ENCODE results near the gene SERINC5.
"Not testable (repeated sequence)": the region's sequence is repeated elsewhere in the genome, so short reads cannot be mapped to it uniquely, and the experiment has no call there.

SERINC5 gene

DNA sequence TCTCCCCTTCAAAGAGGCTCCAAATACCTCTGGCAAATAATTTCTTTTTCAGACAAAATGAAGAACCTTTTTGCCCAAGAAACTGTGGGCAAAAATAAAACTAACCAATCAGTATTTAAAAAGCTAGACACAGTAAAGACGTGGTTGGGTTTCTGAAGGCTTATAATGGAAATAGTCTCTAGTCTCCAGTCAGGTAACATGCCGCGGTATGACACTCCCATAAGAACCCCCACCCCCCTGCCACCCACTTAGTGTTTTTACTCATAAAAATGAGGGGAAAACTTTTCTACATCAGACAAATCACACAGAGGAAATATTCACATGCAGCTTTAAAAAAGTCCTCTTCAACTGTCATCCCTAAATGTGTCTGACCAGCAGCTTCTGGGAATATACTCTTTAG lies 115.4 kb downstream of the SERINC5 start:
- peak in 1 of 2 donors; percentile 40 for DNase-seq (ENCODE audit: low read depth in 1 of 2, low spot score in 1 of 2)

DNA sequence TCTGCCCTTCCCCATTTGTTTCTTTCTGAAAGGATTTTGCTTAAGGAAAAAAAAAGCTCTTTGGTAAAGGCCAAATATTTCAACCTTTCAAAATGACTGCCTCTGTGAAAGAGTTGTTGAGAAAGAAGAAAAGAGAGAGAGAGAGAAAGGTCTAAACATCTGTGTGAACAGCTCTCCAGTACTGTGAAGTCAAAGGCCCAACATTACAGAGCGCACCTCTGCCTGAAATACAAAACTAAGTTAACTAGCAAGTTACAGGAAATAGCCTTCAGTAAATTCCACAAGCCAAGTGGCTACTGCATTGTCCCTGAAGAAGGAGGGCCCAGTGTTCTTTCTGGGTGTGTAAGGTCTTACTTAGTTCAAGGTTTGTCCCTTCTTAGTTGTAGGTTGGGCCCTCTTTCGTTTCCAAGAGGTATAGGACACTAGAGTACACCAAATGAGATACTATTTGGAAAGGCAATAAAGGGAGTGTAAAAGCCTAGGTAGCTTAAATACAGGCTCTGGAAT lies 116.3 kb downstream of the SERINC5 start:
- no peak for DNase-seq (ENCODE audit: low read depth in 1 of 2, low spot score in 1 of 2)

DNA sequence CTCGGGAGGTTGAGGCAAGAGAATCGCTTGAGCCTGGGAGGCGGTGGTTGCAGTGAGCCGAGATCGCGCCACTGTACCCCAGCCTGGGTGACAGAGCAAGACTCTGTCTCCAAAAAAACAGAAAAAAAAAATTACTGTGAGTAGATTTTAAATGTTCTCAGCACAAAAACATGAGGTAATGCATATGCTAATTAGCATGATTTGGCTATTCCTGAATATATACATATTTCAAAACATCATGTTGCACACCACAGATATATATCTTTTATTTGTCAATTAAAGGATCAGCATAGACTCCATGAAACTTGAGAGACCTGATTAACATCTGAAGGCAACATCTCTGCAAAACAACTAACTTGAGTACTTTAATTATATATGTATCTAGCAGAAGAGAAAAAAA lies 117.4 kb downstream of the SERINC5 start:
- DNase-seq (ENCODE audit: low read depth in 1 of 2, low spot score in 1 of 2) = no peak

DNA sequence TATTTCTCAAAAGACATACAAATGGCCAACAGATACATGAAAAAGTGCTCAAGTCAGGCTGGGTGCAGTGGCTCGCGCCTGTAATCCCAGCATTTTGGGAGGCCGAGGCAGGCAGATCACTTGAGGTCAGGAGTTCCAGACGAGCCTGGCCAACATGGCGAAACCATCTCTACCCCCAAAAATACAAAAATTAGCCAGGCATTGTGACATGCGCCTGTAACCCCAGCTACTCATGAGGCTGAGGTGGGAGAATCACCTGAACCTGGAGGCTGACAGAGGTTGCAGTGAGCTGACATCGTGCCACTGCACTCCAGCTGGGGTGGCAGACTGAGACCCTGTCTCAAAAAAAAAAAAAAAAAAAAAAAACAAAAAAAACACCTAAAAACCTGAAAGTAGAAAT lies 119.0 kb downstream of the SERINC5 start:
- not testable (repeated sequence) for DNase-seq (ENCODE audit: low read depth in 1 of 2, low spot score in 1 of 2)

DNA sequence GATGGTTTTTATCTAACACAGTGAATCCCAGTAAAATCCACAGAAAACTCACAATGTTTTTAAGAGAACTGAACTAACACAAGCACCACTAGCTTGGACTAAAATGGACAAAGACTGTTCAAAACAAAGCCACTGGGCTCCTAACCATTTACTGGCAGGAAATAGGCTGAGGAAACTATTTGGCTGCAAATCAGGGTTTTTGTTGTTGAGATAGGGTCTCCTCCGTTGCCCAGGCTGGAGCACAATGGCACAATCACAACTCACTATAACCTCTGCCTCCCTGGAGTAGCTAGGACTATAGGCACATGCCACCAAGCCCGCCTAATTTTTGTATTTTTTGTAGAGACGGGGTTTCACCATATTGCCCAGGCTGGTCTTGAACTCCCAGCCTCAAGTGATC lies 121.0 kb downstream of the SERINC5 start:
- no peak for DNase-seq (ENCODE audit: low read depth in 1 of 2, low spot score in 1 of 2)

DNA sequence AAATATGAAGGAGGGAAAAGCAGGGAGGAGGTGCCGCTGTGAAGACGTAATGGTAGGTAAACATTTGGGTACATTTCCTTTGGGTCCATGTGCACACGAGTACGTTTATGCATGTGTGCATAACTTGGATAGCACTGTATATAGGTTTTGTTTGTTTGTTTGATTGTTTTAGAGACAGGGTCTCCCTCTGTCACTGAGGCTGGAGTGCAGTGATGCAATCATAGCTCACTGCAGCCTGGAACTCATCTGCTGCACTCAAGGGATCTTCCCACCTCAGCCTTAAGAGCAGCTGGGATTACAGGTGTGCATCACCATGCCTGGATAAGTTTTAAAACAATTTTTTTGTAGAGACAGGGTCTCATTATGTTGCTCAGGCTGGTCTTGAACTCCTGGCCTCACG lies 126.7 kb downstream of the SERINC5 start:
- no peak for DNase-seq (ENCODE audit: low read depth in 1 of 2, low spot score in 1 of 2)

DNA sequence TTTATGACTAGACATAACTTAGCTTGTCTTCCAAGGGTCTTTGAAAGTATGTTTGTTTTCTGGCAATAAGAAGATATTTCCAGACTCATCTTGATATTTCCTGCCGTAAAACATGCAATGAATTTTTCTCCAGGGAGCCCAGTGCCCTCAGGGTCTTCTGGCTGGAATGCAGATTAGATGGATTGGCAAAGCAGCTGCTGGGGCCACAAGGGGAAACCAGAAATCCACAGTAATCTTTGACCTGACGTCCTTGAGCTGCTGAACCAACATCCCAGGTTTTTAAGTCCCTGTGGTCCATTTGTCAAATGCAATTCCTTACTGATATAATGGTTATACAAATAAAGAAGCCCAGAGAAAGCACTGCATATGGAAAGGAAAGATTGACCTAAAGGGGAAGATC lies 127.7 kb downstream of the SERINC5 start:
- no peak for DNase-seq (ENCODE audit: low read depth in 1 of 2, low spot score in 1 of 2)

DNA sequence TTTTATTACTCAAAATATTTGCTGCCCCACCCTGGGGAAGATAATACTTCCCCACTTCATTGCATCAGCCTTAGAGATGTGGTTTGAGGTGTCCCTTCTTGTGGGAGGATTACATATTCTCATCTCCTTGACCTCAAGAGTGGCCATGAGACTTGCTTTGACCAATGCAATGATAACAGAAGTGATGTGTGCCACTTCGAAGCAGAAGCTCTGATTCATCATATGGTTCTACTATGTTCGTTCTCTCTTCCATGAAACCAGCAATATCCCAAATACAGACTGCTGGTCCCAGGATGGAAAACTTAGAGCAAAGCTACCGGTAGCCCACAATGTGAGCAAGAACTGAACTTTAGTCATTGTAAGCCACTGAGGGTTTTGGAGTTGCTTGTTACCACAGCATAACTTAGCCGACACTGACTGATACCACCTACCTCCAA lies 128.7 kb downstream of the SERINC5 start:
- DNase-seq (ENCODE audit: low read depth in 1 of 2, low spot score in 1 of 2) = no peak

DNA sequence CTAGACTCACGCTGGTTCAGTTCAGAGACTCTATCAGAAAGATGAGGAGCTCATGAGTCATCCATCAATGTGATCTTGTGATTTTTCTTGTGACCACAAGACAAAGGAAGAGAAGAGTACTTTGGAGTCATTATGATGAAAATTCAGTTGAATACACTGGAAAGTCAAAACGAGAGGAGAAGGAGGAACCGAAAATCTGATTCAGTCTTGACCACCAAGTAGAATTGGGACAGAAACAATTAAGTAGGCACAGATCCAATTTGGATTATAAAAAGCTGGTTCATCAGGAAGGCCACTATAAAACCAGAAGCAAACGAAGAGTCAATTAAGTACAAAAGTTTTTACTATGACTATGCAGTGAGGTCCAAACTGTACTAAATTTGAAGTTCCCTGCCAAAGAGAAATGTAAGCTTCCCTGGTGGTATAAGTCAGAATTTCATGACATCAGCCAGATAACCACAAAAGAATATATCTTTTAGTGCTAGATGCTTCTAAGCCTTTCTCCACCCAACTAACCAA lies 129.8 kb downstream of the SERINC5 start:
- DNase-seq (ENCODE audit: low read depth in 1 of 2, low spot score in 1 of 2) = no peak

DNA sequence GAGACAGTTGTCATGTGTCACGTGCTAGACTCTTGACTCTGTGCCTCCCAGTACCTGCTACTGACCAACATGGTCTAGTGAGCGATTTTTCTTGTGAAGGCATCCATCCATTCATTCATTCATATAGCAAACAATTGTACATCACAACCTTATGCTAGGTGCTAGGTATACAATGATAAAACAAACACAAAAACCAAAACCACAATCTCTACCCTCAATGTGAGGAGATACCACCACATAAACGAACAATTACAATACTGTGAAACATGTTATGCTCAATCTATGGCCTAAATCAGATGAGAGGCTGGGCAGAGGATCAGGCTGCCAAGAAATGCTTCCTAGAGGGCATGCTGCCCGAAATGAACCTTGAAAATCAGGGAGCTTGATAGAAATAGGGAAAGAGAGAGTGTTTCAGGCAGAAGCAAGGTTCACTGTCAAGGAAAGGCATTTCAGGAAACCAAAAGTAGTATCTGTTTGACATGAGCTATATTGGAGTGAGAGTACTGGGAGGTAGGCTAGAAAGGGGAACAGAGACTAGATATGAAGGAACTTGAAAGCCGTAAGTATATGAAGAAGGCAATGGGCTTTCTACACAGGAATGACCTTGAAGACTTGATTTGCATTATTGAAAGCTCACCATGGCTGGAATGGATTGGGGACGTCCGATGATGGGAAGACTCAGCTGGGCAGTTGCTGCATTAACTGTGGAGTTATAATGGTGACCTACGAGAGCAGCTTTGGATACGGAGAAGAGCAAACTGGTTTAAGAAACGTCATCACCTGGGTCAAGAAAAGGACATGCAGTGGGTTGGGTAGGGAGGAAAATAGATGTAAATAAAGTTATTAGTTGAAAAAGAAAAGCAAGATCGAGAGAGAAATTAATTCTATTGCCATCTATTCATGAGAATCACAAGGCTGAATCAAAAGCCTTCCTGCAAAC lies 130.6 kb downstream of the SERINC5 start:
- no peak for DNase-seq (ENCODE audit: low read depth in 1 of 2, low spot score in 1 of 2)

DNA sequence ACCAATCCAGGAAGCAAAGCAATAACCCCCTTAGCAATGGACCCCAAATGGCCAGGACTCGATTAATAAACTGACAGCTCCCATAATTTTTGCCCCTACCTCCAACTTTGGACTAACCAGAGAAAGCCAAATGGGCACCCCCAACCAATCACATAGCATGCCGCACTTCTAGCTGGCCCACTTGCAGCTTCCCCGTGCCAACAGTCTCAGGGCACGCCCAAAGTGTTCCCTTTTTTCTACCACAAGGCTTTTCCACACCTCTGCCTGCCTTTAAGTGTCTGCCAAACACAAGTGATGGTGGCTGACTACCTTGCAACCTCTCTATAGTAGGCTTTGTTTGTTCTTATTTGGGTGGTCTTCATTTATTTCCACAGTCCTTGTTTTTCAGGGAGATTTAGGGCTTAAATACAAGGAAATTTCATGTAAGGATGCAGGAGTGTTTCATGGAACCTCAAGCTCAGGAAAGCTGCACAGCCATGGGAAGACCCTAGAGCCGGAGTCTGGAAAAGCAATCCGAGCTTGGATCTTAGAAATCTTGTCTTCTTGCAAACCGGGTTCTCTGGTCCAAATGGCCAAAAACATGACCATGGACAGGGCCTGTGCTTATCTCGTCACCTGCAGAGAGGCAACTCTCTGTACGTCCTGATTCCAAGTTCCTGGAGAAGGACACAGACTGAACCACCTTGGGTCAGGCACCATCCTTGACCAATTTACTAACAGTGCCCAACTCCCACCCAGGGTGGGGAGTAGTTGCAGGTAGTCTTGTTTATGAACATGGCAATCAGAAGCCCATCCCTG lies 131.5 kb downstream of the SERINC5 start:
- DNase-seq (ENCODE audit: low read depth in 1 of 2, low spot score in 1 of 2) = no peak

DNA sequence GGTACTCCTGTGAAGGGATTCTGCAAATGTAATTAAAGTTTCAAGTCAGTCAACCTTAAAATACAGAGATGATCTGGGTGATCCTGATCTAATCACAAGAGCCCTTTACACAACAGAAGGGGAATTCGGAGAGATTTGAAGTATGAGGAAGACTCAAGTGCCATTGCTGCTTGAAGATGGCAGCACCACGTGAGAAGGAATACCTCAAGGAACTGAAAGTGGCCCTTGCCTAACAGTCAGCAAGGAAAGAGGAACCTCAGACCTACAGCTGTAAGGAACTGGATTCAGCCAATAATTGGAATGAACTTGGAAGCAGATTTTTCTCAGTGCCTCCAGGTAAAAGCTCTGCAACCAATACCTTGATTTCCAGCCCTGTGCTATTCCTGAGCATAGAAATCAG lies 133.3 kb downstream of the SERINC5 start:
- DNase-seq (ENCODE audit: low read depth in 1 of 2, low spot score in 1 of 2) = no peak

DNA sequence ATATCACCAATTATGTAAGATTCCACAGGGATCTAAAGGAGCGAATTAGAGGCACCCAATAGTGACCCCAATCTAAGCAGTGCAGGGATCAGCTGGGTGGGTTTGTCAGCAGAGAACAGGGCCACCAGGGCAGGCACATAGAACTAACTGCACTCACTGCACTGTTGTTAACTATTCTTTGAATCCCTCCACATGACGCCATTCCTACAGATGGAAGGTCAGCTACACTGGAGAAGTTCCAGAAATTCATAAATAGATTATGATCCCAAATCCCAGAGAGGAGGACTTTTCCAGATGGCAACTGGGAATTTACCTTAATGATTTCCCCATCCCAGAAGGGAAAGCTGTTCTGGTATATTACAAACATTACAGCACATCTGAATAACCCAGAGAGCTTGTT lies 136.5 kb downstream of the SERINC5 start:
- no peak for DNase-seq (ENCODE audit: low read depth in 1 of 2, low spot score in 1 of 2)

DNA sequence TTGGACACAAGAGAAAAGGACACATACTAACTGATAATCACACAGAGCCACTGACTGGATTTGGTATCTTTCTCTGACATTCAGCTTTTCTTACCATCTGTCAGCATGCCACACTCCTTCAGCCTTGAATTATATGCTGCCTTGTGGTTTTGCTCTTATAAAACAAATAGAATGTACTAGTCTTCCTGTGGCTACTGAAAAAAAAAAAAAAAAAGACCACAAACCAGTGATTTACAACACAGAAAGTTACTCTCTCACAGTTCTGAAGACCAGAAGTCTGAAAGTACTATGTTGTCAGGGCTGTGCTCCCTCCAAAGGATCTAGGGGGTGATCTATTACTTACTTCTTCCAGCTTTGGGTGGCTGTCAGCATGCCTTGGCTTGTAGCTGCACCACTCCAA lies 138.4 kb downstream of the SERINC5 start:
- no peak for DNase-seq (ENCODE audit: low read depth in 1 of 2, low spot score in 1 of 2)

DNA sequence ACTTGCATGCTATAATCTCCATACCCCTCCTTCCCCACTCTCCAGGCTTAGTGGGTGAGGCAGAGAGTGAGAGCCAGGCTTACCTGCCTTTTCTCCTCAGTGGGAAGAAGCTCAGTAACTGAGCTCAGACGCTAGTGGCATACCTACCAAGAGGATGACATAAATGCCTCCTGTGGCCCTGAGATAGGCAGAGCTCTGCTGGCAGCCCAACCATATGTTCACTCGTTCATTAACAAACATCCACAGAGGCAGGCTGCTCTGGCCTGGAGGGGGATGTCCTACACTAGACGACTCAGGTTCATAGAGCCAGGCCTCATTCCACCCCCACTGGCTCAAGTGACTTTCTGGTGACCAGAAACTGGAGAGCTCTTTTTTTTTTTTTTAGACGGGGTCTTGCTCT lies 139.4 kb downstream of the SERINC5 start:
- no peak for DNase-seq (ENCODE audit: low read depth in 1 of 2, low spot score in 1 of 2)

DNA sequence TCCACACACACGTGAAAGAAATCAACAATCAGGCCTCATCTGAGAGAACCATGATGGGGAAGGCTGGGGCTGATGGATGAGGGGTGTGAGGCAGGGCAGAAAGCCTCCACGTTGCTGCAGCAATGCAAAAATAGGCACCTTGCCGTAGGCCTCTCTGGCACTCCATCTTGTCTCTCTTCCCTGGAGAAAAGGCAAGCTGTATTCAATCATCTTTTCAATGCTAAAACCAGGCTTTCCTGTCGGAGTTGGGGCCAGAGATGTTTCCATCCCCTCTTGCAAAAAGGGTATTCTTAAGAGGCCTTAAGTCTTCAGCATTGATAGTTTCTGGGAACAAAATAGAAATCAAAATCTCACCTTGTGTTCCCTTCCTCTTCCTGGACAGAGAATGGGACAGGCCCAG lies 139.8 kb downstream of the SERINC5 start:
- no peak for DNase-seq (ENCODE audit: low read depth in 1 of 2, low spot score in 1 of 2)

DNA sequence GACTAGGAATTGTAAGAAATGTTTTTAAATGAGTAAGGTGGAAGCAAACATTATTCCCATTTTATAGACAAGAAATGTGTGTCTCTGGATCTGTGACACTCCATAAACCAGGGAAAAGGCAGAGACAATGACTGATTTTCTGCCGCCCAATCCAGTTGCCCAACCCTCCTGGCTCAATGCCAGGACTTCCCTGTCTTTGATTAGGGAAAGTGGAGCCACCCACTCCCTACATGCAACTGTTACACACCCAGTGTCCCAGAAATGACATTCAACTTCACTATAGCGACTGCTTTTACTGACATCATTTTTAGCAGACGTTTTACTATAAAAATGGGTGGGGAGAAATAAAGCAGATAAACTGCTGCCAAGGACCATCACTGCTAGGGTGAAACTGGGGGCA lies 141.0 kb downstream of the SERINC5 start:
- DNase-seq (ENCODE audit: low read depth in 1 of 2, low spot score in 1 of 2) = no peak

DNA sequence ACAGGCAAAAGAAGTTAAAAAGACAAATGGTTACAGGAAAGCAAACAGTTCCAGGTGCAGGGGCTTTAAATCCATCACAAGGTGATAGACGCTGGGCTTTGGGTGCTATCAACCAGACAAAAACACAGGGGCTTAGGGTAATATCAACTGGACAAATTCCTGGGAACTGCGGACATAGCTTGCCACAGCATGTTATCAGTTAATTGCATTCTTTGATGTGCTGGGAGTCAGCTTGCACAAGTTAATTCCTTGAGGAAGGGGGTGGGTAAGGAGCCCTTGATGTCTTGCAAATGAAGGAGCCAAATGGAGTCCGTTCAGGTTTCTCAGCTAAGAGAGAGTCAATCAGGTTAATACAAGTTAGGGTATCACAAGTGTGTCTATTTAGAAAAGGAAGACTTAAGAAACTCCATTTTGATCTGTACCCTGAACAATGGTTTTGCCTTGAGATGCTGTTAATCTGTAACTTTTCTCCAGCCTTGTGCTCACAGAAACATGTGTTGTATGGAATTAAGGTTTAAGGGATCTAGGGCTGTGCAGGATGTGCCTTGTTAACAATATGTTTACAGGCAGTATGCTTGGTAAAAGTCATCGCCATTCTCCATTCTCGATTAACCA lies 144.4 kb downstream of the SERINC5 start:
- DNase-seq (ENCODE audit: low read depth in 1 of 2, low spot score in 1 of 2) = not testable (repeated sequence)

DNA sequence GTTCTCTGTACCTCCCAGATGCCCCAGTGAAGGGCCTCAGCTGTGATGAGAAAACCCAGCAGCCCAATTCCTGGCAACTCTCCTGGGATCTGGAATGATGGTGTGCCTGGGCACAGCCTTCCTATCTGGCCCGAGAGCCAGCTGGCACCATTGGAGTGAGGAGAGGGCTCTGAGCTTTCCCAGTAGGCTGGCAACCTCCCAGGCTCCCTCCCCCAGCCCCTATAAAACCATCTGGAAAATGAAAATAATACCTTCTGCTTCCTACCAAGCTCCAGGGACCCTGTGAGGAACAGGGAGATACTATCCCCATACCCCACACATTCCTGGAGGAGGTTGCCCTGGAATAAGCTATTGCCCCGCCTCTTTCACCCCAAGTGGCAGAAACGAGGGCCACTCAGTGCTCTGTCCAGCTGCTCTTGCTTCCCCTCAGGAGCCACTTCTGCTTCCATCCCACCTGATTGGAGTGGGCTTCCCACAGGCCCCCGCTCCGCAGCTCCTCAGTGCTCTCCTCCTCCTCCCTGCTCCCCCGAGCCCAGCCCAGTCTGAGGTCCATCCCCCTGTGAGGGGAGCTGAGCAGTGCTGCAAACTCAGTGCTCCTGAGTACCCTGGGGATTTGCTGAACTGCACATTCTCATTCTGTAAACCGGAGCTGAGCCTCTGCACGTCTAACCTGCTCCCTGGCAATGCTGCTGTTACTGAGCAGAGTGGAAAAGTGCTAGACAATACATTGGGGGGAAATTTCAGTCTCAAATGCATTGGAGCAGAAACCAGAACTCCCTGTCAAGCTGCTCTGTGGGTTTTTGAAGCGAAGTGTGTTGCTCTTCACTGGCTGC lies 146.0 kb downstream of the SERINC5 start:
- no peak for DNase-seq (ENCODE audit: low read depth in 1 of 2, low spot score in 1 of 2)

DNA sequence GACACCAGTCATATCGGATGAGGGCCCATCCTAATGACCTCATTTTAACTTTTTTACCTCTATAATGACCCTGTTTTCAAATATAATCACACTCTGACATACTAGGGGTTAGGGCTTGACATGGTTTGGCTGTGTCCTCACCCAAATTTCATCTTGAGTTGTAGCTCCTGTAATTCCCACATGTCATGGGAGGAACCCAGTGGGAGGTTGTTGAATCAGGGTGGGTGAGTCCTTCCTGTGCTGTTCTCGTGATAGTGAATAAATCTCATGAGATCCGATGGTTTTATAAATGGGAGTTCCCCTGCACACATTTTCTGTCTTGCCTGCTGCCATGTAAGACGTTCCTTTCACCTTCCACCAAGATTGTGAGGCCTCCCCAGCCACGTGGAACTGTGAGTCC lies 148.9 kb downstream of the SERINC5 start:
- DNase-seq (ENCODE audit: low read depth in 1 of 2, low spot score in 1 of 2) = no peak
